Dendritic cell treated with granulocyte-macrophage colony-stimulating factor and Interleukin-4, amounts not matched to agents 40 ng/mL and 50 ng/mL, for 4 days (primary cell): ENCODE data around the gene HOOK1.
"Not testable (repeated sequence)": the region's sequence is repeated elsewhere in the genome, so short reads cannot be mapped to it uniquely, and the experiment has no call there.

Experiments
- H3K27ac Mint-ChIP-seq: one replicate; pipeline ENCODE4 v1.8.0; 2022; ENCODE audit warnings: mild to moderate bottlenecking, mixed read lengths
- H3K27me3 Mint-ChIP-seq: one replicate; pipeline ENCODE4 v1.8.0; 2022; ENCODE audit warnings: mild to moderate bottlenecking, mixed read lengths
- H3K36me3 Mint-ChIP-seq: one replicate; pipeline ENCODE4 v1.8.0; 2022; ENCODE audit warnings: low read depth, mixed read lengths
- H3K4me1 Mint-ChIP-seq: one replicate; pipeline ENCODE4 v1.8.0; 2022; ENCODE audit warnings: low read depth, mixed read lengths
- H3K4me3 Mint-ChIP-seq: one replicate; pipeline ENCODE4 v1.8.0; 2022; ENCODE audit warnings: mild to moderate bottlenecking, moderate library complexity, mixed read lengths
- H3K9me3 Mint-ChIP-seq: one replicate; pipeline ENCODE4 v1.8.0; 2022; ENCODE audit warnings: mixed read lengths
- intact Hi-C: fragments of 100-400 bp; cut with micrococcal nuclease; formaldehyde crosslinking; loops from one replicate; pipeline ENCODE4 v1.15.0; 2022

Gene HOOK1

DNA sequence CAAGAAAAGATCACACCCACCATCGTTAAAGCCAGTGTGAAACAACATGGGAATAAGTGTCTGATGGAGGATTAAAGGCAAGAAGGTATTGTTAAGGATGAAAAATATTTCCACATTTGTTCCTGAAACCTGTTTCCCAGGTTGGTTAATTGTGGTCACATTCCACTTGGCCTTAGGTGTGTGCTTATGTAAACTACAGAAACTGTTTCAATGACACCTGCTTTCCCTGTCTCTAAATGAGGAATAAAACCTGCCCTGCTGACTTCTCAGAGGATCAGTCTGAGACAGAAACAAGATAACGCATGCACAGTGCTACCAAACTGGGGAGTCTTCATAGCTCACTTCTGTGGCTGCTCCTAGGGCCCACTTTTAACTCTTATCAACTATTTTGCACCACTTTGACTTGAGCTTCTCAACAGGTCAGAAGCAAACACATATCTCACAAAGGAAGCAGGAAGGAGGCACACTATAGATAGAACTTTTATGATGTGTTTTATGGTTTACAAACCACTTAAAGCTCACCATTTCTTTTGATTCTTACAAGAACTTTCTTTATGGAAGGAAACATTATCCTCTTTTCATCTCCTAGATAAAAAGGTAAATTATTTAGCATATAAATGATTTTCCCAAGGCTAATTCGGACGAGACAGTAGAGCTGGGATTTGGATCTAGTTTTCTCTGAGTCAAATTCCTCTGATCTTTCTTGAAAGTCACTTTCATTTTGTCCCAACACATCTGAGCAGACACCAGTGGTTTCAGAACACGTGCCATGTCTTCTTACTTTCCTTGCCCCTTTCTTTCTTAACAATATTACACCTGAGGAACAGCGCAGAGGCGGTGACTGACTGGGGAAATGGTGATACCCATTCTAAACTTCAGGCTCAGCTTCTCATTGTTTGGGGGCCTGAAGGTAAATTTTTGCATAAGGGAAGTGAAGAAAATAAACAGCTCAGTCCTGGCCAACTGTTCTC, 78.4 kb downstream of the HOOK1 start:
- intact Hi-C loops, result no loop called here
- no peaks in the 10 kb centered on the region for H3K27me3 Mint-ChIP-seq
- H3K4me1 Mint-ChIP-seq, result no peaks in the 10 kb centered on the region
- H3K9me3 Mint-ChIP-seq, result peaks cover 29% of the 10 kb centered on the region
- H3K27ac Mint-ChIP-seq, result no peak overlapping the region
- H3K4me3 Mint-ChIP-seq, result no peak overlapping the region
- no peaks in the 10 kb centered on the region for H3K36me3 Mint-ChIP-seq

DNA sequence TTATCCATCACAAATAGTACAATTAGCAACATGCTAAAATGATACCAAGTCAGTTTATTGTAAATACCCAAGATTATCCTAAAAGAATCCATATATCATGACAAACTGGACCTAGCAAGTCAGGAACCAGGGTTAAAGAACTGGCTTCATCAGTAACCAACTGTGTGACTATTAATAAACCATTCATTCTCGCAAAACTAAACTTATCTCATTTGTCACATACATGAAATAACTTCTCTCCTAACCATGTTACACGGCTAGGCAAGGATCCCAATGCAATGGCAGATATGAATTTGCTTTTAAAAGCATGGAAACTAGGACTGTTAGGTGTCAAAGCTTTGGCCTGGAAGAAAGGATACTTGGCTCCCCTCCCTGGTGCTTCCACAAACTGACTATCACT, 82.4 kb downstream of the HOOK1 start:
- H3K27me3 Mint-ChIP-seq, result no peaks in the 10 kb centered on the region
- no peaks in the 10 kb centered on the region for H3K36me3 Mint-ChIP-seq
- intact Hi-C loops, result no loop called here
- no peak overlapping the region for H3K4me3 Mint-ChIP-seq
- H3K27ac Mint-ChIP-seq, result no peak overlapping the region
- H3K9me3 Mint-ChIP-seq, result no peaks in the 10 kb centered on the region
- H3K4me1 Mint-ChIP-seq, result no peaks in the 10 kb centered on the region

DNA sequence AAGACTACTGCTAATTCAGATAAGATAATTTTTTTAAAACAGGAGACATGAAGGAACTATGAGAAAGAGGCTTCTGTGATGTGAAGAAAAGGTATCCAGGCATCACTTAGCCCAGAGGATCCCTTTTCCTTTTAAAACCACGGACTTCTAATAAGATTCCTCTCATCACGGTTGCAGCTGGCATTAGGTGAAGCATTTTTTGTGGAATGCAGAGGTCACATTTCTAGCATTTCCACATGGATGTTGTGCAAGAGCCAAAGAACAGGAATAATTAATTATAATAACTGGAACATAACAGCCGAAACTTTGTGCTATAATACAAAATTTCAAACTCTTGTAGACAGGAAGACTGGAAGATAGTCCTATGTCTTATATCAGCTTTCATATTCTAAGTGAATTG, 84.2 kb downstream of the HOOK1 start:
- H3K27ac Mint-ChIP-seq, result no peak overlapping the region
- H3K9me3 Mint-ChIP-seq, result no peaks in the 10 kb centered on the region
- no peak overlapping the region for H3K4me3 Mint-ChIP-seq
- no peaks in the 10 kb centered on the region for H3K27me3 Mint-ChIP-seq
- intact Hi-C loops, result no loop called here
- peaks cover 5% of the 10 kb centered on the region for H3K4me1 Mint-ChIP-seq
- H3K36me3 Mint-ChIP-seq, result no peaks in the 10 kb centered on the region

DNA sequence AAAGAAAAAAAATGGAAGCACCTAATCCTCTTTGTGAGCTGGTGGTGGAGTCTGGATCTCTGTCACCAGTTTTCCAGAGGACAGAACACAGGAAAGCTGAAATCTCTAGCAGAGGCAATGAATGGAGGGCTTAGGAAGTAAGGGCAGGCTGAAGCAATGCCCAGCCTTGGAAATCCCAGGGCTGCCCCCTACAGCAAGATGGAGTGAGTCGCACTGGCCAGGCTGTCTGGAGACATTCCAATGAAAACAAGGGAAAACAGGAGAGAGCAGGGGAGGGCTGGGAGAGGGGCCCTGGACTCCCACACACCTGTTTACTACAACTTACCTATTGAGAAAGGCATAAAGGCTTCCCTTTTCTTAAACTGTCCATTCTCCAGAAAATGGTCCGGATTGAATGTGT, 85.9 kb downstream of the HOOK1 start:
- Mint-ChIP-seq H3K4me1 (peaks cover 5% of the 10 kb centered on the region), H3K9me3 (no peaks in the 10 kb centered on the region), H3K4me3 (no peak overlapping the region), H3K36me3 (no peaks in the 10 kb centered on the region), H3K27ac (no peak overlapping the region), H3K27me3 (no peaks in the 10 kb centered on the region)
- intact Hi-C loops, result no loop called here

DNA sequence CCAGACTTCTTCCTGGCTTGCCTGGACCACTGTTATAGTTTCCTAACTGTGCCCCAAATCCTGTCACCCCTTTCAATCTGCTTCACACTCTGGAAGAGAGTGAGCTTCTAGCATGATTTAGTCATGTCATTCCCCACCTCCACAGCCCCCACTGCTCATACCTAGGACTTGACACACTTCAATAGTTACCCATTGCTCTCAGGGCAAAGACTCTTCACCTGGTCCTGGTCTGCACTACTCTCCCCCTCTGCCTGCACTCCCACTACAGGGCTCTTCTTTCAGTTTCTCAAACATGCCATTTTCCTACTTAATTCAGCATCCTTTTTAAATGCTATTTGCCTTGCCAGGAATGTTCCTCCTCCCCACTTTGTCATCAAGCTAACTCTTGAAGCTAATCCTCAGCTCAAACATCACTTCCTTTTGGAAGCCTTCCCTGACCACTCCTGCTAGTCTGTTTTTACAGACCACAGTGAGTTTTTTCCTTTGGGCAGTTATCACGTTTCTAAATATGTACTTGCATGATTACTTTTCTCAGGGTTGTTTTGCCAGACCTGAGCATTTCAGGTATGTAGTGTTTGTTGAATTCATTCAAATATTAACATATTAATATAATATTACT, 87.1 kb downstream of the HOOK1 start:
- Mint-ChIP-seq H3K4me1 (peaks cover 5% of the 10 kb centered on the region), H3K9me3 (no peaks in the 10 kb centered on the region), H3K4me3 (no peak overlapping the region), H3K27me3 (no peaks in the 10 kb centered on the region), H3K36me3 (no peaks in the 10 kb centered on the region), H3K27ac (no peak overlapping the region)
- intact Hi-C loops, result loop anchor here (2.0 kb wide), 1 partner anchor 45 kb away; no protein-coding TSS in a partner anchor

DNA sequence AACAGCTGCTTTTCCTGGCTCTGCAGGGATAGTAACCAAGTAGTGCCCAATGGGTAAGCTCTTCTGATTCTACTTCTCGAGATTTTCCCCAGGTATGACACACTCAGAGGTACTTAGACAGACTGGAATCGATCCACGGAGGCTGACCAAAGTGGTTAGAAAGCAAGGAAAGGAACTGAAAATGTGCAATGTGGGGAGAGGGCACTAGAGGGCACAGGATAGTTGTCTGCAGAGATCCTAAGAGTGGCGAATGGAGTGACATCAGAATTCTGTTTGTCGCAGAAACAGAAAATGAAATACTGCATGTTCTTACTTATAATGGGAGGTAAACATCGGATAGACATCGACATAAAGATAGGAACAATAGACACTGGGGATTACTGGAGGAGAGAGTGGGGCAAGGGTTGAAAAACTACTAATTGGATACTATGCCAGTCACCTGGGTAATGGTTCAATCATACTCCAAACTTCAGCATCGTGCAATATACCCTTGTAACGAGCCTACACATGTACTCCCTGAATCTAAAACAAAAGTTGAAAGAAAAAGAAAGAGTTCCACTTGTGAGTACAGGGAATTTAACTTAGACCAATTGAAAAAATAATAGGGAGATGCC, 88.5 kb downstream of the HOOK1 start:
- no peak overlapping the region for H3K27ac Mint-ChIP-seq
- H3K36me3 Mint-ChIP-seq, result no peaks in the 10 kb centered on the region
- H3K9me3 Mint-ChIP-seq, result no peaks in the 10 kb centered on the region
- H3K4me1 Mint-ChIP-seq, result peaks cover 5% of the 10 kb centered on the region
- H3K4me3 Mint-ChIP-seq, result no peak overlapping the region
- no peaks in the 10 kb centered on the region for H3K27me3 Mint-ChIP-seq
- intact Hi-C loops, result loop anchor here (2.0 kb wide), 1 partner anchor 44 kb away; no protein-coding TSS in a partner anchor

DNA sequence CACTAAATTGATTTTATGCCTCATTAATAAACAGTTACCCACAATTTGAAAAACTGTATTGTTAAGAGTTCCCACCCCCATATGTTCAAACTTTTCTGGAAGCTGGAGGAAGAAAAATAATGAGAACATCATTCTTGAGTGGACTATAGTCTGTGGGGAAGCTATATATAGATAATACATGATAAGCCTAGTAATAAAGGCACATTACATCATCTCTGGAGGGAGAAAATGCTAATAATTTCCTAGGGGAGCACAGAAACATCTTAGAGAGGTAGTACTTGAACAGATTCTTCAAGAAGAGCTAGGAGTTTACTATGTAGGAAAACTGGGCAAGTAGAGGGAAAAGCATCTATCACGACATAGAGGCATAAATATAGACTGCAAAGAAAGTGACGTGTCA, 92.2 kb downstream of the HOOK1 start:
- Mint-ChIP-seq H3K4me3 (no peak overlapping the region), H3K36me3 (no peaks in the 10 kb centered on the region), H3K27me3 (no peaks in the 10 kb centered on the region), H3K9me3 (no peaks in the 10 kb centered on the region), H3K4me1 (peaks cover 5% of the 10 kb centered on the region), H3K27ac (no peak overlapping the region)
- intact Hi-C loops, result no loop called here

DNA sequence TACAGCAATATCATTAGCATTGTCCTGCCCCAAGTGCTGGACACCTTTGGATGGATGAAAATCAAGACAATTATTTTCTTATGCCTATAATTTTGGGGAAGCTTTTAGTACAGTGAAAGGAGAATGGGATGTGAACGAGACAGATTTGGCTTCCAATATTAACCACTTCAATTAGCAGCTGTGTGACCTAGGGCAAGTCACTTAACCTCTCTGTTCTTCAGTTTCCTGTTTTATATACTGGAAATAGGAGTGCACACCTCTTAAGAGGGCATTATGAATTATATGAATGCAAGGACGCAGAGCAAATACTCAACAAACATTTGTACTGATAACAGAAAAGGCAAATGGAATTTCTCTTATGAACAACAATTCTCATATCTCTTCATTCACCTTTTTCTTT, 93.3 kb downstream of the HOOK1 start:
- intact Hi-C loops, result no loop called here
- Mint-ChIP-seq H3K4me1 (peaks cover 4% of the 10 kb centered on the region), H3K4me3 (no peak overlapping the region), H3K36me3 (no peaks in the 10 kb centered on the region), H3K27me3 (no peaks in the 10 kb centered on the region), H3K9me3 (no peaks in the 10 kb centered on the region), H3K27ac (no peak overlapping the region)

DNA sequence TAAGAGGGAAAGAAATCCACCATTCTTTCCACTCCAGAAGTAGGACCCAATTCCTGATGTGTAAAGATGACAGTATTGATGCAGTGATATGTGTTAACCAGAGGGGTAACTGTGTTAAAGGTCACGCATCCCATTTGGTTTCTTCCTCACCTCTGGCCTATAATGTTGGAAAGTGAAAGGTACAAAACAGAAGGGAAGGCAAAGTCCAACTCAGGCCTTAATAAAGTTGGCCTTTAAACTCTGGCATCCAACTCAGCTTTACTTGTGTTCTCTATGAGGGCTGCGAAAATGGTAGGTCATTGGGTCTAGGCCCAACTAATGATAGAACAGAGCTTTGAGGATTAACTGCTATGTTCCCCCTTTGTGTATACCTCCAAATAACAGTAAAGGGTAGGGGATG, 93.9 kb downstream of the HOOK1 start:
- no peaks in the 10 kb centered on the region for H3K4me1 Mint-ChIP-seq
- no peak overlapping the region for H3K27ac Mint-ChIP-seq
- no peak overlapping the region for H3K4me3 Mint-ChIP-seq
- intact Hi-C loops, result no loop called here
- no peaks in the 10 kb centered on the region for H3K27me3 Mint-ChIP-seq
- H3K36me3 Mint-ChIP-seq, result no peaks in the 10 kb centered on the region
- H3K9me3 Mint-ChIP-seq, result no peaks in the 10 kb centered on the region

DNA sequence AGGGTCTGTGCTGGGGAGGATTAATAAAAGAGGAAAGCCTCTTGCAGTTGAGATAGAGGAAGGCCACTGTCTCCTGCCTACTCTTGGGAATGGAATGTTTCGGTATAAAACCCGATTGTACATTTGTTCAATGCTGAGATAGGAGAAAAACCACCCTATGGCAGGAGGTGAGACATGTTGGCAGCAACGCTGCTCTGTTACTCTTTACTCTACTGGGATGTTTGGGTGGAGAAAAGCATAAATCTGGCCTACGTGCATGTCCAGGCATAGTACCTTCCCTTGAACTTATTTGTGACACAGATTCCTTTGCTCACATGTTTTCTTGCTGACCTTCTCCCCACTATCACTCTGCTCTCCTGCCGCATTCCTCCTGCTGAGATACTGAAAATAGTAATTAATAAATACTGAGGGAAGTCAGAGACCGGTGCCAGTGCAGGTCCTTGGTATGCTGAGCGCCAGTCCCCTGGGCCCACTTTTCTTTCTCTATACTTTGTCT, 100.1 kb downstream of the HOOK1 start:
- H3K9me3 Mint-ChIP-seq, H3K4me3 Mint-ChIP-seq, H3K27ac Mint-ChIP-seq, H3K4me1 Mint-ChIP-seq, intact Hi-C loops, H3K27me3 Mint-ChIP-seq, H3K36me3 Mint-ChIP-seq: not testable (repeated sequence)

DNA sequence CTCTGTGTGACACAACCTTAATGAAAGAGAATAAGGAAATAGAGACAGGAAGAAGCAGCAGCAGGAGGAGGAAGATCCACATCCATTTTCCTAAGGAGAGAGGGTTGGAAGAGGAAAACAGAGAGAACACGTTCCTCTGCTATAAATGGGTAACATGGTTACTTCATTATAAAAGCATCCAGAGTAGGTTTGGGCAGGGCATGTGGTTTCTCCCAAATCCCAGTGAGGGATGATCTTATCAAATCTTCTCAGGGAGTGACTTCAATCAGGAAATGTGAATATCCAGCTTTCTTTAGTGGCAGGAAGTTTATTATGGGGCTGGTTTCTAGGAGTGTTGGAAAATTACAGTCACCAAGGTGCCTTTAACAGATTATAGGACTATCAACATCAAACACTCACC, 100.8 kb downstream of the HOOK1 start:
- Mint-ChIP-seq H3K36me3 (no peaks in the 10 kb centered on the region), H3K27me3 (no peaks in the 10 kb centered on the region), H3K4me3 (no peak overlapping the region), H3K27ac (no peak overlapping the region), H3K4me1 (no peaks in the 10 kb centered on the region), H3K9me3 (no peaks in the 10 kb centered on the region)
- intact Hi-C loops, result no loop called here

DNA sequence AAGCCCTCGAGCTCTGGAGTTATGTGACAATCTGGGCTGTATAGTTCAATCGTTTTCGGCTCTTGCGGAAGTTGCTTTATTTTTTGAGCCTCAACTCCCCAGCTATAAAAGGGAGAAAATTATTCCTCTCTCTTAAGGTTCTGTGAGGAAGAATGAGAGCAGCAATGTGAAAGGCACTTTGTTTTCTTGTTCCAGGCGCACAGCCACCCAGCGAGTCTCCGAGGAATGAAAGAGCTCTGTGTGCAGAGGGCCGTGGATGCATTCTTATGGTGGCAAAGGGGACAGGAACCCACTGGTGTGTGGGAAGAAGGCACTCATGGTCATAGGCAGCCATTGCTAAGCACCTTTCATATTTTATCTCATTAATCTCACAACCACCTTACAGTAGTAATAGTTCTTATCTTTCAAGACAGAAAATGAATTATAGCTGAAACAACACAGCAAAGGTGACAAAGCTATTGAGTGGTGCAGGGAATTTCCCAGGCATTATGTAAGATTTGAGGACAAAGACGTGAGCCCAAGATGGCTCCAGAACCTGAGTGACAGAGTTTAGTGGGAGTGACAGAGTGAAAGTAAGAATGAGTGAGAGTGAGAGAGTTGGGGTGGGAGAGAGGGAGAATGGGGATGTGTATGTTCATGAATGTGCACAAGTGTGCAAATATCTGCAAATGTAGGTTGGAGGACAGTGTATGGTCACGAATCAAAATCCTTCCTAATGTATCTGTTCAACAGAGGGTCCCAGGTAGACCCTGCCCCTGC, 102.5 kb downstream of the HOOK1 start:
- Mint-ChIP-seq H3K9me3 (no peaks in the 10 kb centered on the region), H3K36me3 (no peaks in the 10 kb centered on the region), H3K27ac (no peak overlapping the region), H3K4me3 (no peak overlapping the region), H3K27me3 (no peaks in the 10 kb centered on the region), H3K4me1 (no peaks in the 10 kb centered on the region)
- intact Hi-C loops, result no loop called here

DNA sequence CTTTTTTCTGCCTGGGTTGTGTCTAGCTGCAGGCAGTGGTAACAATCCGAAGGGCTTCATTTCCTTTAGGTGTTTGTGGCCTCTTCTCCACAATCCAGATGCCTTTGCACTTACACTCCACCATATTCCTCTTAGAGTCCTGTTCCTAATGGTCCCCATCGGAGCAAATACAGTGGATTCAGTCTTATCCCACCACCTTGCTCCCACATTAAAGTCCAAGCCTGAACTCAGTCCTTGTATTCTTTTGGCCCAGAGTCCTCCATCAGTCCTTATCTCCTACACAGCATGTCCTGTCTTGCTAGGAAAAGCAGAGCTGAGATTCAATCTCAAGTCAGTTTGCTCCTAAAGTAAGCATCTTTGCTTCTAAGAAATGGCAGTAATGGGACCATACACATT, 103.0 kb downstream of the HOOK1 start:
- Mint-ChIP-seq H3K27ac (no peak overlapping the region), H3K4me1 (no peaks in the 10 kb centered on the region), H3K4me3 (no peak overlapping the region), H3K27me3 (no peaks in the 10 kb centered on the region), H3K9me3 (no peaks in the 10 kb centered on the region), H3K36me3 (no peaks in the 10 kb centered on the region)
- intact Hi-C loops, result no loop called here

DNA sequence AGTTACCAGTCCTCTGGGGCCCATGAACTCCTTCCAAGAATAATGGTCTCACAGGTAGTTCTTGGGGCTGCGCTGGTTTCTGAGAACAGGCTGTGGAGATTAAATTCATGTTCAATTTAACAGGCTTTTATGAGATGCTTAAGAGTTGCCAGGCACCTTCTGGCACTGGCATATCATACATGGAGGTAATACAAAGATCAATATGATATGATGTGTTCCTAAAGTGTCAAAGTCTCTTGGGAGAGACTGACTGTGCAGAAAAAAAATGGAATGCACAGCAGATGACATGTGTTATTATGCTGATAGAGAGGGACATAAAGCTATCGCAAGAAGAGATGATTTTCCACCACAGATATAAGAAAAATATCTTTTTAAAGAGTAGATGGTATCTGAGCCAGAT, 105.0 kb downstream of the HOOK1 start:
- Mint-ChIP-seq H3K36me3 (no peaks in the 10 kb centered on the region), H3K27me3 (peaks cover 2% of the 10 kb centered on the region), H3K4me1 (no peaks in the 10 kb centered on the region), H3K27ac (no peak overlapping the region), H3K9me3 (peaks cover 11% of the 10 kb centered on the region), H3K4me3 (no peak overlapping the region)
- intact Hi-C loops, result no loop called here
